Measurements from ENCODE around the gene CLDN34.

DNA sequence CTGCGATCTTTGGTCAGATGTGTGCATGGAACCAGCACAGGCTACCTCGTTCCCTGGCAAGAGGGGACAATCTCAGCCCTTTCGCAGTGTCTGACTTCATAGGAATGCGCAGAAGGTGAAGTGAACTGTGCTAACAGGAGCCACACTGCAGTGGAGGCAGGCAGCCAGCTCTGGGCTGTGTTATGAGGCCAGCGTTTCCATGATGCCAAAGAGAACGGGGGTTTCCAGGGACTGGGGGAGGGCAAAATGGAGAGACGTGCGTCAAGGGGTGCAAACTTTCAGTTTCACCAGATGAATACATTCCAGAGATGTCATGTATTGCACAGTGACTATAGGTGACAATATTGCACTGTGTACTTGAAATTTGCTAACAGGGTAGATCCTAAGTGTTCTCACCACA is 30.4 kb downstream of the CLDN34 start:
- TF ChIP-seq, protein P1, sequence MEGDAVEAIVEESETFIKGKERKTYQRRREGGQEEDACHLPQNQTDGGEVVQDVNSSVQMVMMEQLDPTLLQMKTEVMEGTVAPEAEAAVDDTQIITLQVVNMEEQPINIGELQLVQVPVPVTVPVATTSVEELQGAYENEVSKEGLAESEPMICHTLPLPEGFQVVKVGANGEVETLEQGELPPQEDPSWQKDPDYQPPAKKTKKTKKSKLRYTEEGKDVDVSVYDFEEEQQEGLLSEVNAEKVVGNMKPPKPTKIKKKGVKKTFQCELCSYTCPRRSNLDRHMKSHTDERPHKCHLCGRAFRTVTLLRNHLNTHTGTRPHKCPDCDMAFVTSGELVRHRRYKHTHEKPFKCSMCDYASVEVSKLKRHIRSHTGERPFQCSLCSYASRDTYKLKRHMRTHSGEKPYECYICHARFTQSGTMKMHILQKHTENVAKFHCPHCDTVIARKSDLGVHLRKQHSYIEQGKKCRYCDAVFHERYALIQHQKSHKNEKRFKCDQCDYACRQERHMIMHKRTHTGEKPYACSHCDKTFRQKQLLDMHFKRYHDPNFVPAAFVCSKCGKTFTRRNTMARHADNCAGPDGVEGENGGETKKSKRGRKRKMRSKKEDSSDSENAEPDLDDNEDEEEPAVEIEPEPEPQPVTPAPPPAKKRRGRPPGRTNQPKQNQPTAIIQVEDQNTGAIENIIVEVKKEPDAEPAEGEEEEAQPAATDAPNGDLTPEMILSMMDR (IDR thresholded peaks at IDR 0.05), result no peak
- no peak for TF ChIP-seq POLR2A (IDR thresholded peaks at IDR 0.05)
